Right atrium auricular region (tissue), 2 donors: ENCODE measurements around the gene RAVER1. TPM values are rescaled to one million over a fixed set of nuclear protein-coding genes. Genes with fewer than 3 reads are reported as not detected.
"Not testable (repeated sequence)": the region's sequence is repeated elsewhere in the genome, so short reads cannot be mapped to it uniquely, and the experiment has no call there.

Experiments used
- DNase-seq: peaks from one replicate; pipeline ENCODE4 v3.0.0-alpha.2; 2019; ENCODE audit warnings: low spot score
- H3K27ac ChIP-seq, 2 donors: fragments of 200-600 bp; sonication (generic); 1 replicate in 1 of 2; 2 replicates in 1 of 2; pipeline ENCODE4 v1.5.1; 2016 to 2019
- H3K27me3 ChIP-seq, 2 donors: fragments of 200-600 bp; sonication (generic); one replicate each; pipeline versions ENCODE4 v1.5.1 to v1.6.0; 2017 to 2019
- H3K36me3 ChIP-seq: fragments of 200-600 bp; sonication (generic); one replicate; pipeline ENCODE4 v1.5.1; 2016
- H3K4me1 ChIP-seq, 2 donors: fragments of 200-600 bp; sonication (generic); one replicate each; pipeline versions ENCODE4 v1.5.1 to v1.6.0; 2017 to 2019
- H3K4me3 ChIP-seq, 2 donors: fragments of 200-600 bp; sonication (generic); 1 replicate in 1 of 2; 2 replicates in 1 of 2; pipeline ENCODE4 v1.5.1; 2017 to 2019; ENCODE audit warnings: mild to moderate bottlenecking in 1 of 2, moderate library complexity in 1 of 2
- H3K9me3 ChIP-seq, 2 donors: fragments of 200-600 bp; sonication (generic); one replicate each; pipeline ENCODE4 v1.5.1; 2019
- total RNA-seq, 2 donors: library from RNA; depleted of rRNA; stranded (reverse); fragments of >200 nt; gene quantifications; one replicate each; pipeline ENCODE4 v1.1.0, GENCODE V29; 2016
- TF ChIP-seq, protein P1 (sequence below), 2 donors: fragments of 200-600 bp; sonication (generic); IDR thresholded peaks; one replicate each; pipeline ENCODE4 v1.5.1; 2019; ENCODE audit warnings: antibody characterized with exemption in 2 of 2

The RAVER1 gene
- total RNA-seq, 2 donors from 2014 or later, result 14.8 to 24.8 TPM

DNA sequence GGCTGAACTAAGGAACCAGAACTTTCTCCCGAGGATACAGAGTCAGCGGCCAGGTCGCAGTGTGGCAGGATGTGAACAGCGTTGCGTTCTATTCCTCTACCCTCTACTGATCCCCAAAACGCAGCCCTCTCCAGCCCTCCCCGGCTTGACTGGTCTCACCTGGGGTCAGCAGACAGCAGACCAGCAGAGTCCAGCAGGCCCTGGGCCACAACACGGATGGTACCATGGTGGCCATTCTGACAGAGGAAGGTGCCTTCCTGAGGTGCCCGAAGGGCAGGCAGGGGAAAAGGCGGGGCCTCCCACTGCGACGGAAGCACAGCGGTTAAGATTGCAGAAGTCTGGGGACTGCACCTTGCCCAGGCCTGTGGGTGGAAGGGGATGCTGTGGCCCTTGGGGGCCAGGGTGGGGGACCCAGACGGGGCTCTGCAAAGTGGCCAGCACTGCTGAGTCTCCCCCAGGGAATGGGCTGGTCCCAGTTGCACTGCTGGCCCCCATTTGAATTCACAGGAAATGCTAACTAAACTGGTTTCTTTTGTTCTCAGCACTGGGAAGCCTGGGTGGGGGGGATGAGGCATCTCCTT is 6.1 kb upstream of the RAVER1 start, which contains the start of gene ICAM3:
ICAM3 (minus strand) TSS at position 245 of the 581 bp plus-strand sequence; CDS start at position 235, 10 bp downstream.
- no peaks in the 10 kb centered on the region for H3K27me3 ChIP-seq
- peaks cover 0 to 12% of the 10 kb centered on the region in 2 donors for H3K4me1 ChIP-seq
- H3K27ac ChIP-seq, result no peak within 1 kb of the TSS
- H3K36me3 ChIP-seq, result no peaks in the 10 kb centered on the region
- DNase-seq, result no peak
- TF ChIP-seq, protein P1, sequence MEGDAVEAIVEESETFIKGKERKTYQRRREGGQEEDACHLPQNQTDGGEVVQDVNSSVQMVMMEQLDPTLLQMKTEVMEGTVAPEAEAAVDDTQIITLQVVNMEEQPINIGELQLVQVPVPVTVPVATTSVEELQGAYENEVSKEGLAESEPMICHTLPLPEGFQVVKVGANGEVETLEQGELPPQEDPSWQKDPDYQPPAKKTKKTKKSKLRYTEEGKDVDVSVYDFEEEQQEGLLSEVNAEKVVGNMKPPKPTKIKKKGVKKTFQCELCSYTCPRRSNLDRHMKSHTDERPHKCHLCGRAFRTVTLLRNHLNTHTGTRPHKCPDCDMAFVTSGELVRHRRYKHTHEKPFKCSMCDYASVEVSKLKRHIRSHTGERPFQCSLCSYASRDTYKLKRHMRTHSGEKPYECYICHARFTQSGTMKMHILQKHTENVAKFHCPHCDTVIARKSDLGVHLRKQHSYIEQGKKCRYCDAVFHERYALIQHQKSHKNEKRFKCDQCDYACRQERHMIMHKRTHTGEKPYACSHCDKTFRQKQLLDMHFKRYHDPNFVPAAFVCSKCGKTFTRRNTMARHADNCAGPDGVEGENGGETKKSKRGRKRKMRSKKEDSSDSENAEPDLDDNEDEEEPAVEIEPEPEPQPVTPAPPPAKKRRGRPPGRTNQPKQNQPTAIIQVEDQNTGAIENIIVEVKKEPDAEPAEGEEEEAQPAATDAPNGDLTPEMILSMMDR (IDR thresholded peaks at IDR 0.05), result no peak
- H3K4me3 ChIP-seq, result no peak within 1 kb of the TSS
- no peaks in the 10 kb centered on the region for H3K9me3 ChIP-seq

DNA sequence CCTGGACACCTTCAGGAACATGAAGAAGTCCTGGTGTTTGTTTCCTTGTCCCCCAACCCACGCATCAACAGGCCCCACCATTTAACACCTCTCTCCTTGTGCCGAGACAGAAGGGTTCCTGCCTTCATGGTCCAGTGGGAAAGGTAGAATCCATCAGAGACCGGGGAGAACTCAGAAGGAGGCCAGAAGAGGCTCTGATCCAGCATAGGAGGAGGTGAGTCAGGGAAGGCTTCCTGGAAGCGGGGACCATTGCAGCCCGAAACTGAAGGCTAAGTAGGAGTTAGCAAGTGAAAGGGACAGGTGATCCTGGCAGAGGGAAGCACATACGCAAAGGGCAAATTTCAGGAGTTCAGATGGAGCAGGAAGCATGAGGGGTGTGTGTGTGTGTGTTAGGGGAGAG is 5.6 kb upstream of the RAVER1 start:
- H3K27ac ChIP-seq, result no peak overlapping the region
- H3K36me3 ChIP-seq, result no peaks in the 10 kb centered on the region
- TF ChIP-seq, protein P1 (IDR thresholded peaks at IDR 0.05), result no peak
- peaks cover 0 to 17% of the 10 kb centered on the region in 2 donors for H3K4me1 ChIP-seq
- no peaks in the 10 kb centered on the region for H3K9me3 ChIP-seq
- no peak for DNase-seq
- no peaks in the 10 kb centered on the region for H3K27me3 ChIP-seq
- H3K4me3 ChIP-seq, result no peak overlapping the region

DNA sequence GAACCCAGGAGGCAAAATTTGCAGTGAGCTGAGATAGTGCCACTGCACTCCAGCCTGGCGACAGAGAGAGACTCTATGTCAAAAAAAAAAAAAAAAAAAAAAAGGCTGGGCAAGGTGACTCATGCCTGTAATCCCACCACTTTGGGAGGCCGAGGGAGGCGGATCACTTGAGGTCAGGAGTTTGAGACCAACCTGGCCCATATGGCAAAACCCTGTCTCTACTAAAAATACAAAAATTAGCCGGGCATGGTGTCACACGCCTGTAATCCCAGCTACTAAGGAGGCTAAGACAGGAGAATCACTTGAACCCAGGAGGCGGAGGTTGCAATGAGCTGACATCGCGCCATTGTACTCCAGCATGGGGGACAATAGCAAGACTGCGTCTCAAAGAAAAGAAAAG is 3.4 kb upstream of the RAVER1 start:
- not testable (repeated sequence) for H3K4me3 ChIP-seq, H3K27ac ChIP-seq, H3K9me3 ChIP-seq, DNase-seq, H3K27me3 ChIP-seq, H3K36me3 ChIP-seq
- peaks cover 0 to 34% of the 10 kb centered on the region in 2 donors for H3K4me1 ChIP-seq

DNA sequence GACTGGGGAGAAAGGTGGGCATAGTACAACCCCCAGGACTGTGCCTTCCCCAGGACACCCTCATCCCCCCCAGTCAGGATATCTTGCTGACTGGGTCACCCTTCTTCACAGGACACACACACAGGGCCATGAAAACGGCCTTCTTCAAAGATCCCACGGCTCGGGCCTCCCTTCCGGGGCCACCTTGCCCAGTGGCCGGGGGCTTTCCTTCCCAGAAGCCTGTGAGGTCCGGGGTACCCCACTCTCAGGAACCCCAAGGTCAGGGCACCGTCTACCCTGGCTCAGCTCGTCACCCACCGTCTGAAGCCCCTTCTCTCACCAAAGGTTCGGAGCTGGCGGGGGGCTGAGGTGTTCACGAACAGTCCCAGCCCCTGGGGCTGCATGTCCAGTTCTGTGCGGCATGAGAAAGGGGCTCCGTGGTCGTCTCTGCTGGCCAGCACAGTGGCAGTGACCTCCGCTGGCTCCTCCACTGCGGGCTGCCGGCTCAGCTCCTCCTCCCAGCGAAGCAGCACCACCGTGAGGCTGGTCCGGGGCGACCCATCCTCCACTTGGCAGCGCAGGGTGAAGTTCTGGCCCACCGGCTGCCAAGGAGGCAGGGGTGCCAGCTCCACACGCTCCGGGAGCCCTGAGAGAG is 2.1 kb upstream of the RAVER1 start:
- Histone ChIP-seq H3K9me3 (no peaks in the 10 kb centered on the region), H3K36me3 (peaks cover 1% of the 10 kb centered on the region), H3K27me3 (no peaks in the 10 kb centered on the region), H3K4me3 (peak overlapping the region in 1 of 2 donors; percentile 74), H3K4me1 (peaks cover 0 to 36% of the 10 kb centered on the region in 2 donors), H3K27ac (peak overlapping the region; percentile 89 to 93)
- TF ChIP-seq, protein P1 (IDR thresholded peaks at IDR 0.05), result no peak
- no peak for DNase-seq

DNA sequence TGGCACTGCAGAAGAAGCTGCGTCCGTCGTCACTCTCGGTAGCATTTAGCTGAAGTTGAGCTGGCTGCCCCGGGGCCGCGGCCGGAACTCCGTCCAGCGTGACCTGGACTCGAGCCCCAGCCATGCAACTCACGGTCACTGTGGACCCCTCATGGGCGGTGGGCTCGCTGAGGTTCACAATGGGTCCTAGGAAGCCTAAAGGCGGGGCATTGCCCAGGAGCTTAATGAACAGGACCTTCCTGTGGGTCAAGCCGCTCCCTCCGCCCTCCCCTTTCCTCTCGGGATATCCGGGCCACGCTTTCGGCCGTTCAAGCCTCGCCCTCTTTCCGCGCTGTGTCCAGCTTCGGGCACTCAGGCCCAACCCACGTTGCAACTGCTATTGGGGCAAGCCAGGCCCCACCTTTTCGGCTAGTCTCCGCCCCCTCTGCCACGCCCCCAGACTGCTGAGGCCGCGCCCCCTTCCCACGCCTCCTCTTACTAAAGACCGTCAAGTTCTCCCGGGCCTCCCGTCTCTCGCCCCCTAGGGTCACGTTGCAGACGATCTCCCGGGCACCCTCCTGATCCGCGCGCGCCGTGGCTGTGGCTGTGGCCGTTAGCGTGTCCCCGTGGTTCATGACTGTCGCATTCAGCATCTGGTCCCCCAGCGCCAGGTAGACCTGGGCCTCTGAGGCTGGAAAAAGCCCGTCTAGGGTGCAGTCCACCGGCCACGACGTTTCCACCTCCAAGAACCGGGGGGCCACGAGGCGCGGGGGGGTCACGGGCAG is 1.4 kb upstream of the RAVER1 start:
- Histone ChIP-seq H3K4me3 (peak overlapping the region; percentile 45 to 74), H3K27ac (peak overlapping the region; percentile 89 to 93), H3K4me1 (peaks cover 0 to 36% of the 10 kb centered on the region in 2 donors), H3K9me3 (no peaks in the 10 kb centered on the region), H3K27me3 (no peaks in the 10 kb centered on the region), H3K36me3 (peaks cover 8% of the 10 kb centered on the region)
- TF ChIP-seq, protein P1 (IDR thresholded peaks at IDR 0.05), result no peak
- DNase-seq, result peak; percentile 97
